Trophoblast cell (in vitro differentiated cells and primary cell): ENCODE data around the gene PHACTR1.

Experiments
- DNase-seq, 2 donors: peaks; one replicate each; pipeline ENCODE4 v3.0.0-alpha.2; 2016
- H2AFZ ChIP-seq: 2 replicates; pipeline ENCODE4 v1.6.1; 2013; ENCODE audit warnings: low read length, moderate library complexity, mild to moderate bottlenecking; ENCODE audit not compliant: insufficient read depth, poor library complexity
- H2AK5ac ChIP-seq: 2 replicates; pipeline ENCODE4 v1.6.1; 2013; ENCODE audit warnings: mild to moderate bottlenecking, low read length
- H2BK120ac ChIP-seq: 2 replicates; pipeline ENCODE4 v1.6.1; 2013; ENCODE audit warnings: low read length, mild to moderate bottlenecking, moderate library complexity; ENCODE audit not compliant: insufficient read depth, poor library complexity
- H2BK12ac ChIP-seq: 2 replicates; pipeline ENCODE4 v1.6.1; 2013; ENCODE audit warnings: mild to moderate bottlenecking, low read length, moderate library complexity
- H2BK5ac ChIP-seq: 2 replicates; pipeline ENCODE4 v1.6.1; 2013; ENCODE audit warnings: low read length, low read depth, moderate library complexity, mild to moderate bottlenecking; ENCODE audit not compliant: poor library complexity
- H3K14ac ChIP-seq: 2 replicates; pipeline ENCODE4 v1.6.1; 2013; ENCODE audit warnings: mild to moderate bottlenecking, low read length
- H3K18ac ChIP-seq: 2 replicates; pipeline ENCODE4 v1.6.1; 2013; ENCODE audit warnings: mild to moderate bottlenecking, low read length
- H3K23ac ChIP-seq: 2 replicates; pipeline ENCODE4 v1.6.1; 2013; ENCODE audit warnings: low read length
- H3K27ac ChIP-seq: 2 replicates; pipeline ENCODE4 v1.5.1; 2013; ENCODE audit warnings: low read depth, mild to moderate bottlenecking, inconsistent platforms, low read length, moderate library complexity
- H3K27me3 ChIP-seq: 2 replicates; pipeline ENCODE4 v1.6.1; 2013; ENCODE audit warnings: inconsistent platforms, mild to moderate bottlenecking, low read length, moderate library complexity; ENCODE audit not compliant: insufficient read depth
- H3K36me3 ChIP-seq, 2 experiments: 1 replicate in 1 of 2; 2 replicates in 1 of 2; pipeline ENCODE4 v1.6.1; 2013; ENCODE audit warnings: low read length in 2 of 2, mild to moderate bottlenecking in 2 of 2, moderate library complexity in 1 of 2; ENCODE audit not compliant: insufficient read depth in 2 of 2, control insufficient read depth in 1 of 2
- H3K4ac ChIP-seq: 2 replicates; pipeline ENCODE4 v1.6.1; 2013; ENCODE audit warnings: low read depth, mild to moderate bottlenecking, low read length, moderate library complexity
- H3K4me1 ChIP-seq, 2 experiments: 1 replicate in 1 of 2; 2 replicates in 1 of 2; pipeline ENCODE4 v1.6.1; 2013; ENCODE audit warnings: low read length in 2 of 2, mild to moderate bottlenecking in 2 of 2, moderate library complexity in 1 of 2; ENCODE audit not compliant: insufficient read depth in 2 of 2, control insufficient read depth in 1 of 2
- H3K4me2 ChIP-seq: 2 replicates; pipeline ENCODE4 v1.6.1; 2013; ENCODE audit warnings: inconsistent platforms, mild to moderate bottlenecking, low read length, moderate library complexity
- H3K4me3 ChIP-seq: 2 replicates; pipeline ENCODE4 v1.5.1; 2013; ENCODE audit warnings: mild to moderate bottlenecking, low read depth, low read length, inconsistent platforms
- H3K79me1 ChIP-seq: one replicate; pipeline ENCODE4 v1.6.1; 2013; ENCODE audit warnings: low read length
- H3K79me2 ChIP-seq: 2 replicates; pipeline ENCODE4 v1.6.1; 2013; ENCODE audit warnings: low read length, mild to moderate bottlenecking; ENCODE audit not compliant: control insufficient read depth, insufficient read depth, poor library complexity
- H3K9ac ChIP-seq: 2 replicates; pipeline ENCODE4 v1.6.1; 2013; ENCODE audit warnings: mild to moderate bottlenecking, low read length
- H3K9me3 ChIP-seq: 2 replicates; pipeline ENCODE4 v1.6.1; 2013; ENCODE audit warnings: low read depth, mild to moderate bottlenecking, control low read depth, inconsistent platforms, low read length; ENCODE audit not compliant: insufficient read depth
- H4K12ac ChIP-seq: 2 replicates; pipeline ENCODE4 v1.6.1; 2013; ENCODE audit warnings: low read depth, mild to moderate bottlenecking, low read length, moderate library complexity
- H4K8ac ChIP-seq: 2 replicates; pipeline ENCODE4 v1.6.1; 2013; ENCODE audit warnings: low read depth, mild to moderate bottlenecking, low read length, moderate library complexity
- H4K91ac ChIP-seq: one replicate; pipeline ENCODE4 v1.6.1; 2013; ENCODE audit warnings: low read depth, mild to moderate bottlenecking, low read length, moderate library complexity
- WGBS: extraction: QIAGEN DNeasy Blood & Tissue Kit; methylation state at CpG from one replicate; pipeline ENCODE4 v1.1.7; 2013; ENCODE audit warnings: missing lambda C conversion rate; ENCODE audit not compliant: insufficient read length, insufficient coverage; ENCODE audit errors: extremely low coverage; 5-methylcytosine and 5-hydroxymethylcytosine counted together

The PHACTR1 gene

DNA sequence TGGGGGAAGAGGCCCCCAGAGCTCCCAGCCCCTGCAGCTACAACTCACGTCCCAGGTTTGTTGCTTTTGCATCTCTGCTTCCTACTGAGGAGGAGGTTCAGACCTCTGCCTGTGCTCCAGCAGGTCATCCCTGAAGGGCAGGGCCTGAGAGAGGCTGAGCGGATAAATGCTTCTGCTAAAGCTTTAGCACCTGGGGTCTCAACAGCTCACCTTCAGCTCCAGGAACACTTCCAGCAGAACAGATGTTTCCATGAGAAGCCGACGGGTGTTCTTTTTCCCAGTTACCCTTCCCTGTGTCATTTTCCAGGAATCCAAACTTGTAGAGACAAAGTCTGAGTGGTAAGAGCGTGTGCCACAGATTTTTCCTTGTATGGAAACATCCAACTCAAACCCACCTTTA lies 403.0 kb downstream of the PHACTR1 start:
- no peak overlapping the region for H4K8ac ChIP-seq
- H3K36me3 ChIP-seq, result no peaks in the 10 kb centered on the region
- no peak overlapping the region for H3K18ac ChIP-seq
- H3K9ac ChIP-seq, result no peak overlapping the region
- H3K79me1 ChIP-seq, result no peaks in the 10 kb centered on the region
- no peaks in the 10 kb centered on the region for H3K79me2 ChIP-seq
- no peak overlapping the region for H2BK12ac ChIP-seq
- H4K12ac ChIP-seq, result no peak overlapping the region
- no peaks in the 10 kb centered on the region for H3K27me3 ChIP-seq
- H3K23ac ChIP-seq, result no peak overlapping the region
- no peak overlapping the region for H2AFZ ChIP-seq
- no peaks in the 10 kb centered on the region for H3K9me3 ChIP-seq
- WGBS, result no CpG with 5 or more reads among the region's 5 CpGs
- H2BK120ac ChIP-seq, result no peak overlapping the region
- H3K14ac ChIP-seq, result no peak overlapping the region
- no peak overlapping the region for H3K27ac ChIP-seq
- DNase-seq, result no peak
- H2BK5ac ChIP-seq, result no peak overlapping the region
- no peak overlapping the region for H4K91ac ChIP-seq
- no peak overlapping the region for H3K4ac ChIP-seq
- no peak overlapping the region for H3K4me3 ChIP-seq
- no peak overlapping the region for H3K4me2 ChIP-seq
- no peak overlapping the region for H2AK5ac ChIP-seq
- no peaks in the 10 kb centered on the region for H3K4me1 ChIP-seq

DNA sequence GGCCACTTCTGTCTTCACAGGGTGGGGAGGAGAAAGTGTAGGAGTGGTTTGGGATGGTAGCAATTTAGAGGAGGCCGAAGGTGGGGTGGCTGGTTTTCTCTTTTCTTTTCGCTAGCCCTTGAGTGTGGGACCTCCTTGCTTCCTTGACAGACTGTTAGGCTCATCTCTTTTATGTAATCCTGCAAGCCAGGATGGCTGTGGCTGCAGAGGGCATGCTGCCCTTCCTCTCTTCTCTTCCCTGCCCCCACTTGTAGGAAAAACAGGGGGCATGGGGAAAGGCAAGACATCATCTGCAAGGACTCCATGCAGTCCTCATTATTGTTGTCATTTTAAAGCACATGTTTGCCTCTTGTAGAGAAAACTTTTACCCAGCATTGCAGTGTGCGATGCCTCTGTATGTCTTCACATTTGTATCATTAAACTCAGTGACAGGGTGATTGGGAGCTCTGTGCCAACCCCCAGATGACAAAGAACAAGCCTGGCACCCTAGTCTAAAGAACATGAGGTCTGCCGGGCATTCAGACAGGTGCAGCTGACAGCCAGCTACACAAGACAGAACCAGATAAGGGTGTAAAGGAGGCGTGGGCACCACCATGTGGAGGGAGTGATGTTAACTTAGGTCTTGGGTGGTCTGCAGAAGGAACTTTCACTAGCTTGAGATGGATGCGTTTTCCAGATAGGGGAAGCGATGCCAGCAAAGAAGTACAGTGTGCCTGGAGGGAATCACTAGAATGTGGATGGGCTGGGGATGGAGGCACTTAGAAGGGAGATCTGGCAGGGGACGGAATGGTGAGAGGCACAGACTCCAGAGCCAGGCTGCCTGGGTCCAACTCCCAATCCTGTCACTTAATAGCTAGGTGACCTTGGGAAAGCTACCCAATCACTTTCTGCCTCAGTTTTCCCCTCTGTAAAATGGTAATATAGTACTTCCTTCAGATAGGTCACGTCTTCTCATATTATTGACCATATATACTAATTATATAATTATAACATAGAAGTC lies 404.2 kb downstream of the PHACTR1 start:
- no peak overlapping the region for H2BK12ac ChIP-seq
- no peak overlapping the region for H3K9ac ChIP-seq
- H3K27ac ChIP-seq, result no peak overlapping the region
- no peak overlapping the region for H3K23ac ChIP-seq
- H3K4ac ChIP-seq, result no peak overlapping the region
- no CpG with 5 or more reads among the region's 9 CpGs for WGBS
- H3K79me1 ChIP-seq, result no peaks in the 10 kb centered on the region
- no peaks in the 10 kb centered on the region for H3K36me3 ChIP-seq
- no peaks in the 10 kb centered on the region for H3K79me2 ChIP-seq
- H4K91ac ChIP-seq, result no peak overlapping the region
- no peaks in the 10 kb centered on the region for H3K4me1 ChIP-seq
- no peak overlapping the region for H3K4me3 ChIP-seq
- no peak overlapping the region for H3K18ac ChIP-seq
- H2BK120ac ChIP-seq, result no peak overlapping the region
- no peak for DNase-seq
- no peak overlapping the region for H2AFZ ChIP-seq
- H4K12ac ChIP-seq, result no peak overlapping the region
- H3K27me3 ChIP-seq, result no peaks in the 10 kb centered on the region
- no peaks in the 10 kb centered on the region for H3K9me3 ChIP-seq
- H2AK5ac ChIP-seq, result no peak overlapping the region
- H4K8ac ChIP-seq, result no peak overlapping the region
- H3K4me2 ChIP-seq, result no peak overlapping the region
- no peak overlapping the region for H2BK5ac ChIP-seq
- H3K14ac ChIP-seq, result no peak overlapping the region

DNA sequence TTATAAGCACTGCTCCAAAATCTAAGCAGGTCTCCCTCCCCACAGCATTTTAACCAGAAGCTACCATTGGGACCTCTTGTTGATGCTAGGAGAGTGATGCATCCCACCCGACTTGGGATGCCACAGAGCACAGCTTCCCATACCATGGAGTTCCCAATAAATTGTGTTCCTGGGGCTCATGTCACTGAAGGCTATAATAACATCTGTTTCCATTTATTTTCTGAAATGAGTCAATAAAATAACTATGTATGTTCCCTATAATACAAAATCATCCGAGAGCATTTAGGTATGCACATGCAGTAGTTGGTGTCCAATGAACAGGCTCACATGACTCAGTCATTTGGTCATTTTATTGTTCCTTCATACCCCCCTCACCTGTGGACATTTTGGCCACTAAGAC lies 407.6 kb downstream of the PHACTR1 start:
- no CpG with 5 or more reads among the region's 2 CpGs for WGBS
- Histone ChIP-seq H3K23ac (no peak overlapping the region), H3K79me1 (no peaks in the 10 kb centered on the region), H4K8ac (no peak overlapping the region), H2AK5ac (no peak overlapping the region), H3K18ac (no peak overlapping the region), H3K79me2 (no peaks in the 10 kb centered on the region), H2BK5ac (no peak overlapping the region), H3K4ac (no peak overlapping the region), H3K9me3 (no peaks in the 10 kb centered on the region), H4K12ac (no peak overlapping the region), H3K9ac (no peak overlapping the region), H4K91ac (no peak overlapping the region), H3K27ac (no peak overlapping the region), H3K14ac (no peak overlapping the region), H2BK120ac (no peak overlapping the region), H3K4me2 (no peak overlapping the region), H2AFZ (no peak overlapping the region), H2BK12ac (no peak overlapping the region), H3K4me3 (no peak overlapping the region), H3K27me3 (no peaks in the 10 kb centered on the region), H3K4me1 (no peaks in the 10 kb centered on the region), H3K36me3 (no peaks in the 10 kb centered on the region)
- no peak for DNase-seq

- no peak overlapping the region for H3K9ac ChIP-seq
- H3K79me2 ChIP-seq, result no peaks in the 10 kb centered on the region
- no peak overlapping the region for H2BK120ac ChIP-seq
- H3K4ac ChIP-seq, result no peak overlapping the region
- H3K23ac ChIP-seq, result no peak overlapping the region
- H3K4me3 ChIP-seq, result no peak overlapping the region
- no peak overlapping the region for H3K14ac ChIP-seq
- DNase-seq, result no peak
- H2BK12ac ChIP-seq, result no peak overlapping the region
- H2BK5ac ChIP-seq, result no peak overlapping the region
- no peak overlapping the region for H4K12ac ChIP-seq
- H4K91ac ChIP-seq, result no peak overlapping the region
- no peak overlapping the region for H3K4me2 ChIP-seq
- no peaks in the 10 kb centered on the region for H3K27me3 ChIP-seq
- H3K4me1 ChIP-seq, result no peaks in the 10 kb centered on the region
- no peak overlapping the region for H4K8ac ChIP-seq
- no peaks in the 10 kb centered on the region for H3K36me3 ChIP-seq
- no CpG with 5 or more reads among the region's 3 CpGs for WGBS
- H3K79me1 ChIP-seq, result no peaks in the 10 kb centered on the region
- no peaks in the 10 kb centered on the region for H3K9me3 ChIP-seq
- no peak overlapping the region for H3K27ac ChIP-seq
- H3K18ac ChIP-seq, result no peak overlapping the region
- no peak overlapping the region for H2AK5ac ChIP-seq
- no peak overlapping the region for H2AFZ ChIP-seq
These were observed 409.3 kb downstream of the PHACTR1 start for GRCh38 chr6:13125841-13126240.
